HG03139 (cell line): ENCODE data around the gene ALKBH3.

Experiments
- ATAC-seq: cut with Tn5 transposase; IDR thresholded peaks from one replicate; pipeline ENCODE4 v1.9.1; 2021; ENCODE audit not compliant: unreplicated experiment

Gene ALKBH3

GRCh38 chr11:43892851-43893250 lies 12.2 kb downstream of the ALKBH3 start:
- no peak for ATAC-seq

GRCh38 chr11:43894546-43894945 lies 13.9 kb downstream of the ALKBH3 start:
- no peak for ATAC-seq

- ATAC-seq, result no peak
Observed at GRCh38 chr11:43895601-43896000, 15.0 kb downstream of the ALKBH3 start.

- ATAC-seq, result no peak
Observed at GRCh38 chr11:43898574-43898973, 17.9 kb downstream of the ALKBH3 start.

GRCh38 chr11:43899094-43899493 lies 18.5 kb downstream of the ALKBH3 start:
- ATAC-seq, result no peak

GRCh38 chr11:43901551-43901950 lies 20.9 kb downstream of the ALKBH3 start:
- ATAC-seq, result no peak

- no peak for ATAC-seq
Observed at GRCh38 chr11:43903078-43903477, 22.4 kb downstream of the ALKBH3 start.

- no peak for ATAC-seq
Observed at GRCh38 chr11:43903969-43904368, 23.3 kb downstream of the ALKBH3 start.

GRCh38 chr11:43904742-43905535 lies 24.3 kb downstream of the ALKBH3 start:
- no peak for ATAC-seq

GRCh38 chr11:43905813-43906241 lies 25.2 kb downstream of the ALKBH3 start:
- no peak for ATAC-seq

GRCh38 chr11:43907028-43907975 lies 26.7 kb downstream of the ALKBH3 start:
- no peak for ATAC-seq

- ATAC-seq, result no peak
Observed at GRCh38 chr11:43908191-43908590, 27.6 kb downstream of the ALKBH3 start.

GRCh38 chr11:43908683-43909082 lies 28.1 kb downstream of the ALKBH3 start:
- ATAC-seq, result no peak

GRCh38 chr11:43913829-43914380 lies 33.3 kb downstream of the ALKBH3 start:
- ATAC-seq, result no peak

- ATAC-seq, result no peak
Observed at GRCh38 chr11:43914466-43914865, 33.8 kb downstream of the ALKBH3 start.

- no peak for ATAC-seq
Observed at GRCh38 chr11:43916621-43917020, 36.0 kb downstream of the ALKBH3 start.

GRCh38 chr11:43917851-43918250 lies 37.2 kb downstream of the ALKBH3 start:
- no peak for ATAC-seq

GRCh38 chr11:43918662-43919061 lies 38.0 kb downstream of the ALKBH3 start:
- ATAC-seq, result no peak

GRCh38 chr11:43919852-43920597 lies 39.4 kb downstream of the ALKBH3 start:
- no peak for ATAC-seq

GRCh38 chr11:43920598-43921419 lies 40.2 kb downstream of the ALKBH3 start:
- ATAC-seq, result no peak
